Colonic mucosa (tissue), 4 donors: ENCODE results near the gene RAB40C. TPM values are rescaled to one million over a fixed set of nuclear protein-coding genes. Genes with fewer than 3 reads are reported as not detected.

Experiments
- DNase-seq: peaks from one replicate; pipeline ENCODE4 v3.0.0-alpha.2; 2020
- H3K27ac ChIP-seq: fragments of 200-600 bp; one replicate; pipeline ENCODE4 v1.8.0; 2021
- H3K27me3 ChIP-seq: fragments of 200-600 bp; one replicate; pipeline ENCODE4 v1.8.0; 2021
- H3K36me3 ChIP-seq: fragments of 200-600 bp; one replicate; pipeline ENCODE4 v1.8.0; 2021
- H3K4me1 ChIP-seq: fragments of 200-600 bp; one replicate; pipeline ENCODE4 v1.8.0; 2021; ENCODE audit warnings: mild to moderate bottlenecking
- H3K4me3 ChIP-seq: fragments of 200-600 bp; one replicate; pipeline ENCODE4 v1.8.0; 2021
- H3K9ac ChIP-seq, 2 donors: one replicate each; pipeline ENCODE4 v1.7.0; 2013; ENCODE audit warnings: control low read depth in 2 of 2, low read depth in 2 of 2, low read length in 2 of 2
- H3K9me3 ChIP-seq: fragments of 200-600 bp; one replicate; pipeline ENCODE4 v1.8.0; 2021
- CTCF ChIP-seq: fragments of 200-600 bp; IDR thresholded peaks from one replicate; pipeline ENCODE4 v1.8.0; 2022; ENCODE audit warnings: antibody characterized with exemption, mild to moderate bottlenecking
- intact Hi-C: fragments of 100-400 bp; cut with DNase I; formaldehyde crosslinking; loops from one replicate; pipeline ENCODE4 v1.14.1; 2022
- total RNA-seq, 2 donors: library from RNA; stranded (reverse); fragmentation: NEBNext Ultra II Directional in 1 of 2; extraction: Animal tissue kit (Norgen Biotek cat#: 25700) in 1 of 2; gene quantifications; one replicate each; pipeline ENCODE4 v1.2.1, GENCODE V29; 2021
- donor health status: healthy.
- donor health status: DM: no; HTN: no; CAD: no.
- donor health status: DM: no; HTN: no; CAD: no.

The RAB40C gene
- total RNA-seq, 2 donors from 2014 or later, result 34.9 to 38.5 TPM

- Histone ChIP-seq H3K36me3 (no peaks in the 10 kb centered on the region), H3K27me3 (no peaks in the 10 kb centered on the region), H3K4me3 (no peak overlapping the region), H3K4me1 (peaks cover 13% of the 10 kb centered on the region), H3K9me3 (no peaks in the 10 kb centered on the region), H3K27ac (no peak overlapping the region), H3K9ac (peak overlapping the region in 1 of 2 donors; percentile 92)
- no peak for DNase-seq
- intact Hi-C loops, result no loop called here
- no peak for TF ChIP-seq CTCF
Observed at GRCh38 chr16:634996-635395, 45.1 kb downstream of the RAB40C start.

- Histone ChIP-seq H3K27me3 (no peaks in the 10 kb centered on the region), H3K9ac (peak overlapping the region; percentile 92 to 96), H3K36me3 (no peaks in the 10 kb centered on the region), H3K4me1 (peaks cover 13% of the 10 kb centered on the region), H3K9me3 (no peaks in the 10 kb centered on the region), H3K4me3 (peak overlapping the region; percentile 87), H3K27ac (peak overlapping the region; percentile 94)
- no peak for DNase-seq
- TF ChIP-seq CTCF, result no peak
- intact Hi-C loops, result no loop called here
Observed at GRCh38 chr16:635573-636205, 45.8 kb downstream of the RAB40C start.

- intact Hi-C loops, result no loop called here
- DNase-seq, result peak; percentile 96
- no peak for TF ChIP-seq CTCF
- peak within 1 kb of the TSS; percentile 94 for H3K27ac ChIP-seq
- peak within 1 kb of the TSS; percentile 92 to 96 for H3K9ac ChIP-seq
- H3K27me3 ChIP-seq, result no peaks in the 10 kb centered on the region
- H3K4me1 ChIP-seq, result peaks cover 6% of the 10 kb centered on the region
- H3K36me3 ChIP-seq, result no peaks in the 10 kb centered on the region
- H3K9me3 ChIP-seq, result no peaks in the 10 kb centered on the region
- peak within 1 kb of the TSS; percentile 87 for H3K4me3 ChIP-seq
Observed at GRCh38 chr16:636206-637080, 46.6 kb downstream of the RAB40C start, which contains the start of gene METTL26. METTL26 (minus strand) TSS chr16:636305; CDS start chr16:636290, 15 bp downstream.

GRCh38 chr16:637081-638018 lies 47.5 kb downstream of the RAB40C start:
- peaks cover 6% of the 10 kb centered on the region for H3K4me1 ChIP-seq
- H3K27me3 ChIP-seq, result no peaks in the 10 kb centered on the region
- H3K4me3 ChIP-seq, result peak overlapping the region; percentile 87
- H3K27ac ChIP-seq, result peak overlapping the region; percentile 94
- H3K36me3 ChIP-seq, result no peaks in the 10 kb centered on the region
- no peak for TF ChIP-seq CTCF
- peak overlapping the region; percentile 57 to 92 for H3K9ac ChIP-seq
- peak; percentile 95 for DNase-seq
- H3K9me3 ChIP-seq, result no peaks in the 10 kb centered on the region
- intact Hi-C loops, result no loop called here

GRCh38 chr16:638034-638543 lies 48.2 kb downstream of the RAB40C start:
- Histone ChIP-seq H3K27ac (no peak overlapping the region), H3K4me3 (peak overlapping the region; percentile 30), H3K27me3 (no peaks in the 10 kb centered on the region), H3K36me3 (no peaks in the 10 kb centered on the region), H3K9me3 (no peaks in the 10 kb centered on the region), H3K9ac (peak overlapping the region in 1 of 2 donors; percentile 19), H3K4me1 (peaks cover 12% of the 10 kb centered on the region)
- no peak for DNase-seq
- no peak for TF ChIP-seq CTCF
- intact Hi-C loops, result no loop called here
